Measurements from ENCODE around the gene GIGYF2. TPM values are rescaled to one million over a fixed set of nuclear protein-coding genes. Genes with fewer than 3 reads are reported as not detected.

The GIGYF2 gene
- total and polyA plus RNA-seq, 2 of the 13 experiments (the other 11 are each of a cell fraction or from before 2014, with no cell fraction given): 44.9 to 73.5 TPM

DNA sequence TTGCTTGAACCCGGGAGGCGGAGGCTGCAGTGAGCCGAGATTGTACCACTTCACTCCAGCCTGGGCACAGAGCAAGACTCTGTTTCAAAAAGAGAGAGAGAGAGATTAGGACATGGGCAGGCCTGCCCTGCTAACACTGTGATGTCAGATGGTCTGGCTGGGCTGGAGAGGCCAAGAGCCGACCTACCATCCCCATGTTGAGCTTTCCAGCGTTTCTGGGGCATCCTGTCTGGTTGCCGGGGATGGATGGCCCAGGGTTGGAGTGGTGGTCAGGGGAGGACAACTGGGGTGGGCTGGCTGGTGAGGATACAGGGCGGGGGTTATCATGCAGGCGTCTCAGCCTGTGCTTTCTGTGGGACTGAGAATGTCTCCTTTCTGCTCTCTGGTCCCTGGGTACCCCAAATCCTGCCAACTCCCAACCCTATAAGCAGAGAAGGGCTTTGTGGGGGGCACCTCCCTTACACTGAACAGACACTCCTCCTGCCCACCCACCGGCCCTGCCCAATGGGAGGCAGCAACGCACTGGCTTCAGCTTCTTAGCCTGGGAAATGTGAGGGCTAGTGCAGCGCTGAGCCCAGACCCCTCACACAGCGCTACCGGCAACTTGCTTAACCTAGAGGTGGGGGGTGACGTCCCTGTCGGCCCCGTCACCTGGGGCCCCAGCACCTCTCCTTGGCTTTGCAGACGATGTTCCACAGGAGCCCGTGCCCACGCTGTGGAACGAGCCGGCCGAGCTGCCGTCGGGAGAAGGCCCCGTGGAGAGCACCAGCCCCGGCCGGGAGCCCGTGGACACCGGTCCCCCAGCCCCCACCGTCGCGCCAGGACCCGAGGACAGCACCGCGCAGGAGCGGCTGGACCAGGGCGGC is 178.4 kb downstream of the GIGYF2 start (continued):
- TF ChIP-seq, protein P1, sequence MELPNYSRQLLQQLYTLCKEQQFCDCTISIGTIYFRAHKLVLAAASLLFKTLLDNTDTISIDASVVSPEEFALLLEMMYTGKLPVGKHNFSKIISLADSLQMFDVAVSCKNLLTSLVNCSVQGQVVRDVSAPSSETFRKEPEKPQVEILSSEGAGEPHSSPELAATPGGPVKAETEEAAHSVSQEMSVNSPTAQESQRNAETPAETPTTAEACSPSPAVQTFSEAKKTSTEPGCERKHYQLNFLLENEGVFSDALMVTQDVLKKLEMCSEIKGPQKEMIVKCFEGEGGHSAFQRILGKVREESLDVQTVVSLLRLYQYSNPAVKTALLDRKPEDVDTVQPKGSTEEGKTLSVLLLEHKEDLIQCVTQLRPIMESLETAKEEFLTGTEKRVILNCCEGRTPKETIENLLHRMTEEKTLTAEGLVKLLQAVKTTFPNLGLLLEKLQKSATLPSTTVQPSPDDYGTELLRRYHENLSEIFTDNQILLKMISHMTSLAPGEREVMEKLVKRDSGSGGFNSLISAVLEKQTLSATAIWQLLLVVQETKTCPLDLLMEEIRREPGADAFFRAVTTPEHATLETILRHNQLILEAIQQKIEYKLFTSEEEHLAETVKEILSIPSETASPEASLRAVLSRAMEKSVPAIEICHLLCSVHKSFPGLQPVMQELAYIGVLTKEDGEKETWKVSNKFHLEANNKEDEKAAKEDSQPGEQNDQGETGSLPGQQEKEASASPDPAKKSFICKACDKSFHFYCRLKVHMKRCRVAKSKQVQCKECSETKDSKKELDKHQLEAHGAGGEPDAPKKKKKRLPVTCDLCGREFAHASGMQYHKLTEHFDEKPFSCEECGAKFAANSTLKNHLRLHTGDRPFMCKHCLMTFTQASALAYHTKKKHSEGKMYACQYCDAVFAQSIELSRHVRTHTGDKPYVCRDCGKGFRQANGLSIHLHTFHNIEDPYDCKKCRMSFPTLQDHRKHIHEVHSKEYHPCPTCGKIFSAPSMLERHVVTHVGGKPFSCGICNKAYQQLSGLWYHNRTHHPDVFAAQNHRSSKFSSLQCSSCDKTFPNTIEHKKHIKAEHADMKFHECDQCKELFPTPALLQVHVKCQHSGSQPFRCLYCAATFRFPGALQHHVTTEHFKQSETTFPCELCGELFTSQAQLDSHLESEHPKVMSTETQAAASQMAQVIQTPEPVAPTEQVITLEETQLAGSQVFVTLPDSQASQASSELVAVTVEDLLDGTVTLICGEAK (IDR thresholded peaks at IDR 0.05): no peak
- TF ChIP-seq, protein P1 (CRISPR knock-in tag; IDR thresholded peaks at IDR 0.05): no peak
- TF ChIP-seq ZNF282 (IDR thresholded peaks at IDR 0.05; ENCODE audit: partially characterized antibody) (no peak), ZNF749 (CRISPR knock-in tag; IDR thresholded peaks at IDR 0.05; ENCODE audit: borderline replicate concordance) (no peak), THYN1 (CRISPR knock-in tag; IDR thresholded peaks at IDR 0.05; ENCODE audit: borderline replicate concordance, low read depth) (no peak), CREB1 (IDR thresholded peaks at IDR 0.05) (no peak), CREB1 (CRISPR knock-in tag; IDR thresholded peaks at IDR 0.05) (no peak), NFKBIZ (CRISPR knock-in tag; IDR thresholded peaks at IDR 0.05) (0 out of 2 replicates have a peak, but pooled peaks have one; percentile 13), ZNF484 (CRISPR knock-in tag; IDR thresholded peaks at IDR 0.05; ENCODE audit: borderline replicate concordance, low read depth) (no peak), TAF1 (CRISPR knock-in tag; IDR thresholded peaks at IDR 0.05) (peak; percentile 55; the same call in 1 of the 2 replicates), ZNF563 (CRISPR knock-in tag; IDR thresholded peaks at IDR 0.05) (no peak), SYNCRIP (IDR thresholded peaks at IDR 0.05; ENCODE audit: insufficient read depth, low read depth, low read length) (no peak), ZNF839 (CRISPR knock-in tag; IDR thresholded peaks at IDR 0.05; ENCODE audit: borderline replicate concordance) (0 out of 2 replicates have a peak, but pooled peaks have one; percentile 28)
- TF ChIP-seq, protein P2, sequence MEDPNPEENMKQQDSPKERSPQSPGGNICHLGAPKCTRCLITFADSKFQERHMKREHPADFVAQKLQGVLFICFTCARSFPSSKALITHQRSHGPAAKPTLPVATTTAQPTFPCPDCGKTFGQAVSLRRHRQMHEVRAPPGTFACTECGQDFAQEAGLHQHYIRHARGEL (CRISPR knock-in tag; IDR thresholded peaks at IDR 0.05): 0 out of 2 replicates have a peak, but pooled peaks have one; percentile 28
- TF ChIP-seq, protein P3, sequence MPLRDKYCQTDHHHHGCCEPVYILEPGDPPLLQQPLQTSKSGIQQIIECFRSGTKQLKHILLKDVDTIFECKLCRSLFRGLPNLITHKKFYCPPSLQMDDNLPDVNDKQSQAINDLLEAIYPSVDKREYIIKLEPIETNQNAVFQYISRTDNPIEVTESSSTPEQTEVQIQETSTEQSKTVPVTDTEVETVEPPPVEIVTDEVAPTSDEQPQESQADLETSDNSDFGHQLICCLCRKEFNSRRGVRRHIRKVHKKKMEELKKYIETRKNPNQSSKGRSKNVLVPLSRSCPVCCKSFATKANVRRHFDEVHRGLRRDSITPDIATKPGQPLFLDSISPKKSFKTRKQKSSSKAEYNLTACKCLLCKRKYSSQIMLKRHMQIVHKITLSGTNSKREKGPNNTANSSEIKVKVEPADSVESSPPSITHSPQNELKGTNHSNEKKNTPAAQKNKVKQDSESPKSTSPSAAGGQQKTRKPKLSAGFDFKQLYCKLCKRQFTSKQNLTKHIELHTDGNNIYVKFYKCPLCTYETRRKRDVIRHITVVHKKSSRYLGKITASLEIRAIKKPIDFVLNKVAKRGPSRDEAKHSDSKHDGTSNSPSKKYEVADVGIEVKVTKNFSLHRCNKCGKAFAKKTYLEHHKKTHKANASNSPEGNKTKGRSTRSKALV (CRISPR knock-in tag; IDR thresholded peaks at IDR 0.05): no peak
- TF ChIP-seq, protein P4, sequence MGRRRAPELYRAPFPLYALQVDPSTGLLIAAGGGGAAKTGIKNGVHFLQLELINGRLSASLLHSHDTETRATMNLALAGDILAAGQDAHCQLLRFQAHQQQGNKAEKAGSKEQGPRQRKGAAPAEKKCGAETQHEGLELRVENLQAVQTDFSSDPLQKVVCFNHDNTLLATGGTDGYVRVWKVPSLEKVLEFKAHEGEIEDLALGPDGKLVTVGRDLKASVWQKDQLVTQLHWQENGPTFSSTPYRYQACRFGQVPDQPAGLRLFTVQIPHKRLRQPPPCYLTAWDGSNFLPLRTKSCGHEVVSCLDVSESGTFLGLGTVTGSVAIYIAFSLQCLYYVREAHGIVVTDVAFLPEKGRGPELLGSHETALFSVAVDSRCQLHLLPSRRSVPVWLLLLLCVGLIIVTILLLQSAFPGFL (CRISPR knock-in tag; IDR thresholded peaks at IDR 0.05): no peak
